A673 (cell line): ENCODE data around the gene GET4. TPM values are rescaled to one million over a fixed set of nuclear protein-coding genes. Genes with fewer than 3 reads are reported as not detected.

ENCODE experiments used
- BruUV-seq: library from RNA; stranded (reverse); fragments of 400-500 nt; replicated peaks from 2 replicates; lab custom pipeline; 2021; lab: Mats Ljungman, UMichigan
- CTCF ChIA-PET: fragments of 300-600 bp; sonication (Branson Sonifier 250); formaldehyde crosslinking; loops from one replicate; lab custom pipeline; 2022; ENCODE audit warnings: antibody characterized with exemption; lab: Charles Lee
- POLR2A ChIA-PET: fragments of 300-600 bp; sonication (Branson Sonifier 250); formaldehyde crosslinking; loops from one replicate; lab custom pipeline; 2022; ENCODE audit warnings: antibody characterized with exemption; ENCODE audit not compliant: low non-redundant PET; lab: Charles Lee
- DNase-seq: peaks from one replicate; pipeline ENCODE4 v3.0.0-alpha.2; 2015; ENCODE audit warnings: low spot score
- H3K27ac ChIP-seq: fragments of 200-600 bp; sonication (generic); 2 replicates; pipeline ENCODE4 v1.5.1; 2016; ENCODE audit warnings: mixed run types, low read depth, mild to moderate bottlenecking, mixed read lengths, antibody characterized with exemption, low read length; ENCODE audit not compliant: poor library complexity, severe bottlenecking
- H3K27me3 ChIP-seq: fragments of 200-600 bp; sonication (generic); replicated peaks from 2 replicates; pipeline ENCODE4 v1.6.1; 2017; ENCODE audit warnings: mixed run types, low read depth, mild to moderate bottlenecking, mixed read lengths, antibody characterized with exemption, low read length; ENCODE audit not compliant: insufficient read depth, poor library complexity
- H3K36me3 ChIP-seq: fragments of 200-600 bp; sonication (generic); 2 replicates; pipeline ENCODE4 v1.6.1; 2016; ENCODE audit warnings: mixed run types, mild to moderate bottlenecking, mixed read lengths, antibody characterized with exemption, low read length; ENCODE audit not compliant: insufficient read depth, poor library complexity, severe bottlenecking
- H3K4me1 ChIP-seq: fragments of 200-600 bp; sonication (generic); 2 replicates; pipeline ENCODE4 v1.6.1; 2017; ENCODE audit warnings: mixed run types, mild to moderate bottlenecking, mixed read lengths, antibody characterized with exemption, low read length; ENCODE audit not compliant: insufficient read depth, poor library complexity, severe bottlenecking
- H3K4me3 ChIP-seq: fragments of 200-600 bp; sonication (generic); 2 replicates; pipeline ENCODE4 v1.5.1; 2016; ENCODE audit warnings: low read depth, mixed run types, mild to moderate bottlenecking, mixed read lengths, low read length; ENCODE audit not compliant: poor library complexity, severe bottlenecking
- H3K9me3 ChIP-seq: fragments of 200-600 bp; sonication (generic); 2 replicates; pipeline ENCODE4 v1.6.1; 2016; ENCODE audit warnings: mixed run types, low read depth, mild to moderate bottlenecking, mixed read lengths, antibody characterized with exemption, low read length; ENCODE audit not compliant: poor library complexity, severe bottlenecking
- CTCF ChIP-seq: fragments of 300-800, 200-600 bp; sonication (generic); conservative IDR thresholded peaks from 2 replicates; pipeline ENCODE4 v1.5.1; 2017; ENCODE audit warnings: low read depth, mild to moderate bottlenecking, antibody characterized with exemption, low read length, moderate library complexity, mixed read lengths
- EZH2 ChIP-seq: fragments of 200-600 bp; sonication (generic); IDR thresholded peaks from 2 replicates; pipeline ENCODE4 v1.6.1; 2017; ENCODE audit warnings: borderline replicate concordance, low read depth, mild to moderate bottlenecking, mixed read lengths, antibody characterized with exemption, low read length; ENCODE audit not compliant: poor library complexity, severe bottlenecking
- intact Hi-C: fragments of 100-400 bp; cut with micrococcal nuclease; formaldehyde crosslinking; loops from one replicate; pipeline ENCODE4 v1.10.0; 2022; ENCODE audit not compliant: unreplicated experiment
- total RNA-seq: library from RNA; stranded (reverse); gene quantifications from 2 replicates; pipeline ENCODE4 v1.2.3, GENCODE V29; 2021

Gene GET4
- total RNA-seq, 1 experiment from 2014 or later = 49.7 TPM

- Histone ChIP-seq H3K4me1 (peaks cover 8% of the 10 kb centered on the region), H3K9me3 (no peaks in the 10 kb centered on the region), H3K4me3 (no peak overlapping the region), H3K27ac (no peak overlapping the region), H3K36me3 (no peaks in the 10 kb centered on the region), H3K27me3 (no peaks in the 10 kb centered on the region)
- TF ChIP-seq CTCF (no peak), EZH2 (no peak)
- ChIA-PET CTCF (no interaction called here), POLR2A (no interaction called here)
- no peak for DNase-seq
- intact Hi-C loops = no loop called here
- no TSS peak for BruUV-seq
These were observed 50.8 kb downstream of the GET4 start for GRCh38 chr7:927031-927671.

GRCh38 chr7:929311-929711, 53.0 kb downstream of the GET4 start:
- ChIA-PET POLR2A (no interaction called here), CTCF (interaction anchor here (0.6 kb wide), 1 partner anchor 1716 kb away, joined by 3 read pairs; no protein-coding TSS in a partner anchor)
- Histone ChIP-seq H3K36me3 (no peaks in the 10 kb centered on the region), H3K27me3 (no peaks in the 10 kb centered on the region), H3K4me3 (no peak overlapping the region), H3K27ac (no peak overlapping the region), H3K4me1 (no peaks in the 10 kb centered on the region), H3K9me3 (no peaks in the 10 kb centered on the region)
- intact Hi-C loops = no loop called here
- BruUV-seq = no TSS peak
- TF ChIP-seq EZH2 (no peak), CTCF (no peak)
- no peak for DNase-seq

GRCh38 chr7:930975-931758, 54.8 kb downstream of the GET4 start:
- BruUV-seq = no TSS peak
- no peaks in the 10 kb centered on the region for H3K36me3 ChIP-seq
- H3K27me3 ChIP-seq = no peaks in the 10 kb centered on the region
- DNase-seq = no peak
- intact Hi-C loops = no loop called here
- TF ChIP-seq EZH2 = no peak
- no peak for TF ChIP-seq CTCF
- H3K27ac ChIP-seq = no peak overlapping the region
- H3K9me3 ChIP-seq = no peaks in the 10 kb centered on the region
- ChIA-PET POLR2A (interaction anchor here (0.6 kb wide), 1 partner anchor 598 kb away, joined by 6 read pairs; no protein-coding TSS in a partner anchor), CTCF (no interaction called here)
- no peaks in the 10 kb centered on the region for H3K4me1 ChIP-seq
- H3K4me3 ChIP-seq = no peak overlapping the region
